Parathyroid adenoma (tissue), 2 donors: ENCODE results near the gene CNN3.

Experiments
- H2AFZ ChIP-seq: fragments of 300-600 bp; sonication (generic); one replicate; pipeline ENCODE4 v1.7.0; 2017; ENCODE audit warnings: antibody characterized with exemption, mild to moderate bottlenecking
- H3K27ac ChIP-seq: fragments of 300-600 bp; sonication (generic); one replicate; pipeline ENCODE4 v1.7.0; 2017
- H3K27me3 ChIP-seq: fragments of 300-600 bp; sonication (generic); one replicate; pipeline ENCODE4 v1.7.0; 2017; ENCODE audit warnings: low read length; ENCODE audit not compliant: control insufficient read depth, insufficient read depth
- H3K36me3 ChIP-seq: fragments of 300-600 bp; sonication (generic); one replicate; pipeline ENCODE4 v1.7.0; 2017; ENCODE audit warnings: low read length; ENCODE audit not compliant: control insufficient read depth, insufficient read depth
- H3K4me1 ChIP-seq: fragments of 300-600 bp; sonication (generic); one replicate; pipeline ENCODE4 v1.7.0; 2017; ENCODE audit warnings: control low read depth
- H3K4me2 ChIP-seq: fragments of 300-600 bp; sonication (generic); one replicate; pipeline ENCODE4 v1.7.0; 2017; ENCODE audit warnings: low read length
- H3K4me3 ChIP-seq: fragments of 300-600 bp; sonication (generic); one replicate; pipeline ENCODE4 v1.7.0; 2017; ENCODE audit warnings: low read depth, low read length
- H3K79me2 ChIP-seq: fragments of 300-600 bp; sonication (generic); one replicate; pipeline ENCODE4 v1.7.0; 2017; ENCODE audit warnings: control low read depth
- H3K9ac ChIP-seq: fragments of 300-600 bp; sonication (generic); one replicate; pipeline ENCODE4 v1.7.0; 2017; ENCODE audit warnings: mild to moderate bottlenecking
- H3K9me3 ChIP-seq: fragments of 300-600 bp; sonication (generic); one replicate; pipeline ENCODE4 v1.7.0; 2017; ENCODE audit warnings: low read length; ENCODE audit not compliant: control insufficient read depth
- TF ChIP-seq, protein P1 (sequence below): fragments of 300-600 bp; sonication (generic); IDR thresholded peaks from one replicate; pipeline ENCODE4 v1.7.0; 2017; ENCODE audit warnings: antibody characterized with exemption, mild to moderate bottlenecking
- donor health status: primary hyperparathyroidism.

CNN3 gene

DNA sequence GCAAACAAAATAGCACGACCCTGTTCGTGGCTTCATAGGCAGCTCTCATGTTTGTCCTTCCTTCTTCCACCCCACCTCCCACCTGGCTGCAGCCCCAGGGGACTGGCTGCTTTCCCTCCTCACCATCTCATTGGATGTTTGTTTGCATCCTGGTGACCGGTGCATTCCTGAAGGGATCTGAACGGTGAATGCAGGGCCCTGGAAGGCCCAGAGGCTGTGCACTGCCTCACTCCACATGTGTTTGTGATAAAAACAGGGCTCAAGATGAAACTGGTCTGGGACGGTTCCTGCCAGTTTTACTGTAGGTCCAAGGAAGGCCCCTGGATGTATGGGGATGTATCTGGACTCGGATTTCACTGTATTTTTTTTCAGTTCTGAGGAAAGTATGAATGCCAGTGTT, 42.8 kb downstream of the CNN3 start:
- Histone ChIP-seq H2AFZ (no peak overlapping the region), H3K4me1 (no peaks in the 10 kb centered on the region), H3K27me3 (no peaks in the 10 kb centered on the region), H3K36me3 (no peaks in the 10 kb centered on the region), H3K4me3 (no peak overlapping the region), H3K9me3 (no peaks in the 10 kb centered on the region), H3K79me2 (no peaks in the 10 kb centered on the region), H3K9ac (no peak overlapping the region), H3K4me2 (no peak overlapping the region), H3K27ac (no peak overlapping the region)
- TF ChIP-seq, protein P1, sequence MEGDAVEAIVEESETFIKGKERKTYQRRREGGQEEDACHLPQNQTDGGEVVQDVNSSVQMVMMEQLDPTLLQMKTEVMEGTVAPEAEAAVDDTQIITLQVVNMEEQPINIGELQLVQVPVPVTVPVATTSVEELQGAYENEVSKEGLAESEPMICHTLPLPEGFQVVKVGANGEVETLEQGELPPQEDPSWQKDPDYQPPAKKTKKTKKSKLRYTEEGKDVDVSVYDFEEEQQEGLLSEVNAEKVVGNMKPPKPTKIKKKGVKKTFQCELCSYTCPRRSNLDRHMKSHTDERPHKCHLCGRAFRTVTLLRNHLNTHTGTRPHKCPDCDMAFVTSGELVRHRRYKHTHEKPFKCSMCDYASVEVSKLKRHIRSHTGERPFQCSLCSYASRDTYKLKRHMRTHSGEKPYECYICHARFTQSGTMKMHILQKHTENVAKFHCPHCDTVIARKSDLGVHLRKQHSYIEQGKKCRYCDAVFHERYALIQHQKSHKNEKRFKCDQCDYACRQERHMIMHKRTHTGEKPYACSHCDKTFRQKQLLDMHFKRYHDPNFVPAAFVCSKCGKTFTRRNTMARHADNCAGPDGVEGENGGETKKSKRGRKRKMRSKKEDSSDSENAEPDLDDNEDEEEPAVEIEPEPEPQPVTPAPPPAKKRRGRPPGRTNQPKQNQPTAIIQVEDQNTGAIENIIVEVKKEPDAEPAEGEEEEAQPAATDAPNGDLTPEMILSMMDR: no peak

DNA sequence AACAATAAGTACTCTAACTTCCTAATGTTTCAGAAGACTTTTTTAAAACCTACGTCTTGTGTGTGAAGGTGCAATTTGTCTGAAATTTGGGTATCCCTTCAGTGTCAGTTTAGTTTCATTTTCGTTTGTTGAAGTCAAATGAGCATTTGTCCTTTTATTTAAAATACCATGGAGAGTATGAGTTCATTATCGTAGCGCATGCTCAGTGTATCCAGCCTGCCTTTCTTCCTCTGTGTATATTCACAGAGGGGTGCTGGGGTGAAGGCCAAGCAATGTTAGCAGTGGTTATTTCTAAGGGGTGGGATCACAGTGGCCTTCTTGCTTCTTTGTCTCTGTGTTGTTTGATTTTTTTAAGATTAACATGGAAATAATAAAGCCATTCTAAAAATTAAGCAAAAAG, 43.2 kb downstream of the CNN3 start:
- no peak overlapping the region for H3K4me3 ChIP-seq

DNA sequence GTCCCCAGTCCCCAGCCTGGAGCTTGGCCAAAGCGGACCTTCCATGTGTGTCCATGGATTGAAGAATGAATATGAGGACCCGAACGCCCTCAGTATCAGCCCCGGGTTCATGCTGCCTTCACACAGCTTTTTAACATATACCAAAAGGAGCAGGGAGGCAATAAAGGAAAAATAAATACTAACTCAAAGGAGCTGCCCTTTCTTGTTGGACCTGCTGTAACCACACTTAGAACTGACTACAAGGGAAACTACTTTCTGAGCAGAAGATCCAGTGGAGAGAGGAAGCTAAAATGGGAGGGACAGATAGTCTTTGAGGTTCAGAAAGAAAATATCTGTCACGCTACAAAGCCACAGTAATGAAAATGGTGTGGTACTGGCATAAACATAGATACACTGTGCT, 48.6 kb downstream of the CNN3 start:
- H3K79me2 ChIP-seq: no peaks in the 10 kb centered on the region
- no peak overlapping the region for H3K9ac ChIP-seq
- H3K9me3 ChIP-seq: no peaks in the 10 kb centered on the region
- no peak overlapping the region for H3K4me3 ChIP-seq
- H3K4me2 ChIP-seq: no peak overlapping the region
- TF ChIP-seq, protein P1: no peak
- no peak overlapping the region for H3K27ac ChIP-seq
- H2AFZ ChIP-seq: no peak overlapping the region
- H3K4me1 ChIP-seq: no peaks in the 10 kb centered on the region
- no peaks in the 10 kb centered on the region for H3K36me3 ChIP-seq
- no peaks in the 10 kb centered on the region for H3K27me3 ChIP-seq

More for the DNA sequence above, 43.2 kb downstream of the CNN3 start:
- Histone ChIP-seq H2AFZ (no peak overlapping the region), H3K27ac (no peak overlapping the region), H3K9me3 (no peaks in the 10 kb centered on the region), H3K79me2 (no peaks in the 10 kb centered on the region), H3K27me3 (no peaks in the 10 kb centered on the region), H3K9ac (no peak overlapping the region), H3K36me3 (no peaks in the 10 kb centered on the region), H3K4me2 (no peak overlapping the region), H3K4me1 (no peaks in the 10 kb centered on the region)
- TF ChIP-seq, protein P1: no peak

DNA sequence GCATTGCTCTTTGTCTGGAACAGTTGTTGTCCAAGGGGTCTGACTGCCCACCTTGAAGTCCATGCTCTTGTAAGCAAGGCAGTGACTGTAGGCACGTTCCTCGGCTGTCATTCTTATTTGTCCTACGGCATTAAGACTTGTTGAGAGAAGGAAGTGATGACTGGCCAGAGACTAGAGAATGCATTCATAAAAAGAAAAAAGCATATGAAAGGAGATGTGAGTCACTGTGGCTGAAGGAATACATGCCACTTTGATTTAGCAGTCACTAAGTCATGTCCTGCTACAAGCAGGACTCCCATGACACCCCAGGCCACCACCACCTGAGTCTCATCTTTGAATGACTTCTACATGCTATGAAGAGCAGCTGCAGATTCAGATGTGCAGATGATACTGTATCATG, 50.5 kb downstream of the CNN3 start:
- no peaks in the 10 kb centered on the region for H3K36me3 ChIP-seq
- H3K79me2 ChIP-seq: no peaks in the 10 kb centered on the region
- H3K4me2 ChIP-seq: no peak overlapping the region
- no peak overlapping the region for H3K9ac ChIP-seq
- no peak overlapping the region for H3K4me3 ChIP-seq
- H3K27ac ChIP-seq: no peak overlapping the region
- TF ChIP-seq, protein P1: no peak
- H2AFZ ChIP-seq: no peak overlapping the region
- no peaks in the 10 kb centered on the region for H3K9me3 ChIP-seq
- no peaks in the 10 kb centered on the region for H3K4me1 ChIP-seq
- no peaks in the 10 kb centered on the region for H3K27me3 ChIP-seq

DNA sequence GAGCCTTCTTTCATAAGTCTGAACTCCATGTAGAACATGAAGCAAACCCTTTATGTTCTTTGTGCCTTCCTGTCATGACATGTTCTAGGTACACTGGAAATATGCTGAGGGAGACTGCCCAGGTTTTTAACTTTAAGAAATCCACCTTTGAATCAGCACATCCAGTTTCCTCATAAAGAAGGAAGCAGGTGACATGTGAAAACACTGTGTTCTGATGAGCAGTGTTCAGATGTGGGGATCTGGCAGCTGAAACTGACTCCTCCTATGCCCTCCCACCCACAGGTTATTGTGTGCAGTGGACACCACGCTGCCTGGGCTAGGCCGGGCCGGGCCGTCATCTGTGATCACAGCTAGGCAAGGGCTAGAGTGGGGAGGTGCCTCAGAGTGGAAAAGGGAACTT, 51.1 kb downstream of the CNN3 start:
- no peaks in the 10 kb centered on the region for H3K79me2 ChIP-seq
- no peaks in the 10 kb centered on the region for H3K27me3 ChIP-seq
- no peak overlapping the region for H3K9ac ChIP-seq
- H3K4me3 ChIP-seq: no peak overlapping the region
- H3K4me2 ChIP-seq: no peak overlapping the region
- no peaks in the 10 kb centered on the region for H3K36me3 ChIP-seq
- no peak overlapping the region for H3K27ac ChIP-seq
- H3K4me1 ChIP-seq: no peaks in the 10 kb centered on the region
- H2AFZ ChIP-seq: no peak overlapping the region
- H3K9me3 ChIP-seq: no peaks in the 10 kb centered on the region
- TF ChIP-seq, protein P1: no peak
